Measurements from ENCODE around the gene SPSB1. TPM values are rescaled to one million over a fixed set of nuclear protein-coding genes. Genes with fewer than 3 reads are reported as not detected.
A peak's percentile ranks its signal among the peaks of the same experiment; 100 is the strongest.

SPSB1 gene
- total and polyA plus RNA-seq, 2 of the 4 experiments (the other 2 are of a cell fraction): 16.7 to 19.8 TPM

DNA sequence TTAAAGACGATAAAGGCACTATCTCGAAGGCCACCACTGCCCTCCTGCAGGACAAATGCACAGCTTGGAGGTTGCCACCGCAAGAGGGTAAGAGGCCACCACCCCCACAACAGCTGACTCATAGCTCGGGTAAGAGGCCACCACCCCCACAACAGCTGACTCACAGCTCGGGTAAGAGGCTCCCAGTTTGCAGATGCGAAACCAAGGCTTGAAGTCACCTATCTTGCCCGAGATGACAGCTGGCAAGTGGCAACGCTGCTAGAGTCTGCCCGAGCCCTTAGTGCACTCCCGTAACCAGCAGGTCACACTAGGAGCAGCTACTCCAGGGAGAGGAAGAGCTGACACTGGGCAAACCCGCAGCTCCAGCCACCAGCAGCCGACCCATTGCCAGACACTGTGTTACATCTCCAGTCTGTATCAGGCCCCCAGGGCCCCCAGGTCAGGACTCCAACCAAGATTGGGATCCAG lies 17.1 kb upstream of the SPSB1 start:
- H3K36me3 ChIP-seq (ENCODE audit: control insufficient read depth, insufficient read depth, low read length): no peaks in the 10 kb centered on the region
- WGBS, 2 experiments (ENCODE audit: extremely low coverage in 2 of 2, insufficient read length in 1 of 2): 26% methylated on average over 10 of the region's 12 CpGs; no CpG with 5 or more reads in 1 of the 2 experiments
- no peak overlapping the region for H3K27ac ChIP-seq (ENCODE audit: insufficient read depth, low read length)
- no peaks in the 10 kb centered on the region for H3K9me3 ChIP-seq (ENCODE audit: control insufficient read depth, insufficient read depth, low read length)
- H3K14ac ChIP-seq (replicated peaks; ENCODE audit: low read depth, low read length): peak overlapping the region; percentile 91
- peaks cover 22% of the 10 kb centered on the region for H3K9me1 ChIP-seq (ENCODE audit: insufficient read depth, low read length)
- H2AK5ac ChIP-seq (ENCODE audit: low read depth, low read length): peak overlapping the region; percentile 97
- no peak overlapping the region; the same call in 1 of the 2 replicates for H3K18ac ChIP-seq (ENCODE audit: low read depth, low read length)
- no TSS peak for BruUV-seq (replicated peaks)
- peak overlapping the region; percentile 62; the same call in 1 of the 2 replicates for H3K23ac ChIP-seq (ENCODE audit: low read depth, low read length)
- peak overlapping the region; percentile 77 for H2AK9ac ChIP-seq (replicated peaks; ENCODE audit: low read depth, low read length, poor library complexity)
- H4K5ac ChIP-seq (ENCODE audit: low read depth, low read length): no peak overlapping the region
- no peak overlapping the region for H3K56ac ChIP-seq (ENCODE audit: extremely low read depth, insufficient read depth, low read length)
- peaks cover 28% of the 10 kb centered on the region for H3K4me1 ChIP-seq (ENCODE audit: control insufficient read depth, insufficient read depth, low read length)
- H3K4ac ChIP-seq (ENCODE audit: low read depth, low read length): peak overlapping the region; percentile 74
- in situ Hi-C loops (cut with MboI; ENCODE audit: low sequenced_read_pairs): loop anchor here (10.0 kb wide), 1 partner anchor 299 kb away; no protein-coding TSS in a partner anchor
- peak overlapping the region; percentile 63 for H3K4me2 ChIP-seq (ENCODE audit: low read depth, low read length)
- H4K20me1 ChIP-seq (ENCODE audit: insufficient read depth, low read length): no peaks in the 10 kb centered on the region; the same call in 1 of the 2 replicates
- DNase-seq (peak; percentile 92), ATAC-seq (ENCODE audit: low read depth) (peak; percentile 84)
- peaks cover 0 to 5% of the 10 kb centered on the region in 2 experiments; a peak in 1 of 4 replicates for H3K79me1 ChIP-seq (ENCODE audit: low read depth in 1 of 2, low read length in 2 of 2)
- peak overlapping the region; percentile 45 for H2AFZ ChIP-seq (replicated peaks; ENCODE audit: low read length, poor library complexity)
- H3K27me3 ChIP-seq (ENCODE audit: control insufficient read depth, insufficient read depth, low read length): no peaks in the 10 kb centered on the region
- CTCF ChIA-PET: interaction anchor here (0.8 to 1.0 kb wide), 2 partner anchors 9 to 14 kb away, joined by 3 to 5 read pairs; no protein-coding TSS in a partner anchor
- H2BK20ac ChIP-seq (ENCODE audit: low read depth, low read length): peak overlapping the region; percentile 93
- peak overlapping the region; percentile 76; the same call in 1 of the 2 replicates for H4K91ac ChIP-seq (ENCODE audit: insufficient read depth, low read depth, low read length)
- H2BK5ac ChIP-seq (ENCODE audit: low read depth, low read length, poor library complexity, severe bottlenecking): peak overlapping the region; percentile 42
- no peak overlapping the region; the same call in 2 of the 3 replicates for H2BK15ac ChIP-seq (ENCODE audit: low read depth, low read length)
- peak overlapping the region in 1 of 2 experiments; percentile 64; a peak in 2 of 4 replicates for H4K8ac ChIP-seq (ENCODE audit: low read depth in 2 of 2, low read length in 2 of 2)
- intact Hi-C loops (cut with micrococcal nuclease): no loop called here
- H2BK120ac ChIP-seq (ENCODE audit: low read depth, low read length): peak overlapping the region; percentile 90
- dilution Hi-C loops (cut with HindIII; ENCODE audit: low sequenced_read_pairs, unreplicated experiment): no loop called here
- no peak overlapping the region for H3K9ac ChIP-seq (ENCODE audit: low read depth, low read length)
- POLR2A ChIA-PET (ENCODE audit: unreplicated experiment): no interaction called here
- H3K4me3 ChIP-seq (ENCODE audit: insufficient read depth, low read depth, low read length): no peak overlapping the region
- peak; percentile 99 for TF ChIP-seq FOS (IDR thresholded peaks at IDR 0.05; ENCODE audit: low read depth, low read length)
- peak; percentile 97 for TF ChIP-seq RCOR1 (IDR thresholded peaks at IDR 0.05; ENCODE audit: insufficient replicate concordance, low read length)
- TF ChIP-seq SMC3 (IDR thresholded peaks at IDR 0.05; ENCODE audit: low read depth, low read length): peak; percentile 26
- no peak; the same call in 1 of the 2 replicates for TF ChIP-seq MAFK (IDR thresholded peaks at IDR 0.05; ENCODE audit: low read depth, low read length)
- TF ChIP-seq, protein P1, sequence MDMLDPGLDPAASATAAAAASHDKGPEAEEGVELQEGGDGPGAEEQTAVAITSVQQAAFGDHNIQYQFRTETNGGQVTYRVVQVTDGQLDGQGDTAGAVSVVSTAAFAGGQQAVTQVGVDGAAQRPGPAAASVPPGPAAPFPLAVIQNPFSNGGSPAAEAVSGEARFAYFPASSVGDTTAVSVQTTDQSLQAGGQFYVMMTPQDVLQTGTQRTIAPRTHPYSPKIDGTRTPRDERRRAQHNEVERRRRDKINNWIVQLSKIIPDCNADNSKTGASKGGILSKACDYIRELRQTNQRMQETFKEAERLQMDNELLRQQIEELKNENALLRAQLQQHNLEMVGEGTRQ (IDR thresholded peaks at IDR 0.05; ENCODE audit: low read depth, low read length): peak; percentile 47; the same call in 1 of the 2 replicates
- peak; percentile 70; the same call in 1 of the 2 replicates for TF ChIP-seq NFE2L2 (IDR thresholded peaks at IDR 0.05; ENCODE audit: low read depth, low read length)
- no peak for TF ChIP-seq POLR2A (IDR thresholded peaks at IDR 0.05; ENCODE audit: low read depth, low read length)
- TF ChIP-seq RFX5 (IDR thresholded peaks at IDR 0.05; ENCODE audit: low read depth, low read length): no peak
- TF ChIP-seq, protein P2, sequence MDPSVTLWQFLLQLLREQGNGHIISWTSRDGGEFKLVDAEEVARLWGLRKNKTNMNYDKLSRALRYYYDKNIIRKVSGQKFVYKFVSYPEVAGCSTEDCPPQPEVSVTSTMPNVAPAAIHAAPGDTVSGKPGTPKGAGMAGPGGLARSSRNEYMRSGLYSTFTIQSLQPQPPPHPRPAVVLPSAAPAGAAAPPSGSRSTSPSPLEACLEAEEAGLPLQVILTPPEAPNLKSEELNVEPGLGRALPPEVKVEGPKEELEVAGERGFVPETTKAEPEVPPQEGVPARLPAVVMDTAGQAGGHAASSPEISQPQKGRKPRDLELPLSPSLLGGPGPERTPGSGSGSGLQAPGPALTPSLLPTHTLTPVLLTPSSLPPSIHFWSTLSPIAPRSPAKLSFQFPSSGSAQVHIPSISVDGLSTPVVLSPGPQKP (IDR thresholded peaks at IDR 0.05; ENCODE audit: borderline replicate concordance, low read depth, low read length): no peak
- peak; percentile 72 for TF ChIP-seq MAZ (IDR thresholded peaks at IDR 0.05; ENCODE audit: borderline replicate concordance, low read depth, low read length)
- TF ChIP-seq MXI1 (IDR thresholded peaks at IDR 0.05; ENCODE audit: borderline replicate concordance, low read depth, low read length): no peak
- TF ChIP-seq CEBPB (IDR thresholded peaks at IDR 0.05; ENCODE audit: low read depth, low read length): peak; percentile 29; the same call in 1 of the 2 replicates
- 0 out of 2 replicates have a peak, but pooled peaks have one; percentile 61 for TF ChIP-seq CHD1 (IDR thresholded peaks at IDR 0.05; ENCODE audit: low read depth, low read length)
- TF ChIP-seq RAD21 (IDR thresholded peaks at IDR 0.05; ENCODE audit: low read length): no peak
- TF ChIP-seq, protein P3, sequence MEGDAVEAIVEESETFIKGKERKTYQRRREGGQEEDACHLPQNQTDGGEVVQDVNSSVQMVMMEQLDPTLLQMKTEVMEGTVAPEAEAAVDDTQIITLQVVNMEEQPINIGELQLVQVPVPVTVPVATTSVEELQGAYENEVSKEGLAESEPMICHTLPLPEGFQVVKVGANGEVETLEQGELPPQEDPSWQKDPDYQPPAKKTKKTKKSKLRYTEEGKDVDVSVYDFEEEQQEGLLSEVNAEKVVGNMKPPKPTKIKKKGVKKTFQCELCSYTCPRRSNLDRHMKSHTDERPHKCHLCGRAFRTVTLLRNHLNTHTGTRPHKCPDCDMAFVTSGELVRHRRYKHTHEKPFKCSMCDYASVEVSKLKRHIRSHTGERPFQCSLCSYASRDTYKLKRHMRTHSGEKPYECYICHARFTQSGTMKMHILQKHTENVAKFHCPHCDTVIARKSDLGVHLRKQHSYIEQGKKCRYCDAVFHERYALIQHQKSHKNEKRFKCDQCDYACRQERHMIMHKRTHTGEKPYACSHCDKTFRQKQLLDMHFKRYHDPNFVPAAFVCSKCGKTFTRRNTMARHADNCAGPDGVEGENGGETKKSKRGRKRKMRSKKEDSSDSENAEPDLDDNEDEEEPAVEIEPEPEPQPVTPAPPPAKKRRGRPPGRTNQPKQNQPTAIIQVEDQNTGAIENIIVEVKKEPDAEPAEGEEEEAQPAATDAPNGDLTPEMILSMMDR (conservative IDR thresholded peaks at IDR 0.05; ENCODE audit: low read depth, low read length): no peak

Measured in IMR-90 (cell line).